Measurements from ENCODE around the gene C14orf132. TPM values are rescaled to one million over a fixed set of nuclear protein-coding genes. Genes with fewer than 3 reads are reported as not detected.

C14orf132 gene
- total RNA-seq, 3 donors from 2014 or later = 6.6 to 13.3 (median 10.8) TPM

DNA sequence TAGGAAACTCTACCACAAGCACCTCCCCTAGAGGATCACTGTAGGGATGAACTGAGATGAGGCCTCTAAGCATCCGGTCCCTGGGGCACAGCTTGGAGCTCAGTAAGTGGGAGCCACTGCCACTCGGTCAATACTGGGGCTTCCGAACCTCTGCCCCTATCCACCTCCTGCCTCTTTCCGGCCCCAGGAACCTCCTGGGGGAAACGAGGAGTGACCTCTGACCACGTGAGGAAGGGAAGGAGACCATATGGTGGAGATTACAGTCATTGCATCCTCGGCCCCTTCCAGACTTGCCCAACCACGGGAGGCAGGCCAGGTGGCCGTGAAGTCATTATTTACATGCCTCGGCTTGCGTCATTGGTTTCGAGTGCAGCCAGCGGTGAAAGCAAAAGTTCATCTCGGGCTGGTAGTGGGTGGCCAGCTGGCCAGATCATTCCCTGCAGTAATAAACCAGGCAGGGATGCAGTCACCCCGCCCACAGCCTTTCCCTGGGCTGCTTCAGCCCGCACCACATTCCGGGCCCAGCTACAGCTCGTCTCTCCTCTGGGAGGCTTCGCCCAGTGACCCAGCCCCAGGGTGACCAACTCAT, 65.4 kb downstream of the C14orf132 start:
- Histone ChIP-seq H3K9me3 (no peaks in the 10 kb centered on the region), H3K4me1 (peaks cover 0 to 2% of the 10 kb centered on the region in 2 donors), H3K27ac (peak overlapping the region; percentile 77 to 83), H3K36me3 (no peaks in the 10 kb centered on the region), H3K4me3 (peak overlapping the region in 1 of 3 donors; percentile 3), H3K27me3 (peaks cover 0 to 4% of the 10 kb centered on the region in 2 donors)
- intact Hi-C loops (cut with DNase I; ENCODE audit: low total_unique reads) = loop anchor here (10.0 kb wide), 1 partner anchor 170 kb away; no protein-coding TSS in a partner anchor
- peak; percentile 88 to 100 (median 94) for TF ChIP-seq POLR2AphosphoS5 (IDR thresholded peaks at IDR 0.05)
- peak in 2 of 3 donors; percentile 20 to 21 for TF ChIP-seq CTCF (IDR thresholded peaks at IDR 0.05)
- no peak for TF ChIP-seq POLR2A (IDR thresholded peaks at IDR 0.05)
- peak; percentile 67 to 87 for DNase-seq (ENCODE audit: low spot score in 2 of 2)

DNA sequence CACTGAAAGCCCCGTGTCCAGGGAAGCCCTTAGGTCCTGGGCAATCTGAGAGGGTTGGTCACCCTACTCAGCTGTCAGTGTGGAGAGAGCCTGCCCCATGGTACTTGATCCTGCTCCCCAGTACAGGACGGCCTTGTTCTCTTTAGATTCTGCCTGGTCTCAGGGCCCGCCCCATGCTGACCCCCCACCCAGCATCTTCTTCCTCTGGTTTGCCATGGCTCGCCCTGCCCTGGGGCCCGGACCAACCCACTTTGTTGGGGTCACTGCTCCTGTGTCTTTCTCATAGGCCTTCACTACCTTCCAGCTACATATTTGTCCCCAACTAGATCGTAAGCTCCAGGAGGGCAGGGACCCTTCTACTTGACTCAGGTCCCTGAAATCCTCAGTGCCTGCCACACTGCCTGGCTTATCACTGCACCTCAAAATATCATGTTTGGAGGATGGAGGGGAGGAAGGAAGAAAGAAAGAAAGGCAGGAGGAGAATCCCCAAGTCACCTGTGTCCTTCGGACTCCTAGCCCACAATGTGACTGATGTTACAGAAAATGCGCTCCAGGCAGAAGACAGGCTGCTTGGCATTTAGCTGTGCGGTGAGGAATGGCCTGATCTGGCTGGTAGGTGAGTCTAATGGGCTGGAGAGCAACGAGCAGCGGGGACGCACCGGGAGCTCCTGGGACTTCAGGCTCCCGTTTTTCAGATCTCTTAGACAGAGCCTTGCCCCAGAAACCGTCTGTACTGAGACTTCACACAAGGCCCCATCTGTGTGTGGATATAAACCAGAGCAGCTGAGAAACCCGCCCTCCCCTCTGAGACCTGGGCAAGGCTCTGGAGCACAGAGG, 66.1 kb downstream of the C14orf132 start:
- Histone ChIP-seq H3K36me3 (no peaks in the 10 kb centered on the region), H3K9me3 (no peaks in the 10 kb centered on the region), H3K27ac (peak overlapping the region; percentile 77 to 83), H3K4me1 (peaks cover 0 to 2% of the 10 kb centered on the region in 2 donors), H3K27me3 (peaks cover 0 to 4% of the 10 kb centered on the region in 2 donors), H3K4me3 (peak overlapping the region in 1 of 3 donors; percentile 3)
- intact Hi-C loops (cut with DNase I; ENCODE audit: low total_unique reads) = loop anchor here (10.0 kb wide), 1 partner anchor 169 kb away; no protein-coding TSS in a partner anchor
- no peak for TF ChIP-seq POLR2AphosphoS5 (IDR thresholded peaks at IDR 0.05)
- TF ChIP-seq POLR2A (IDR thresholded peaks at IDR 0.05) = no peak
- no peak for TF ChIP-seq CTCF (IDR thresholded peaks at IDR 0.05)
- no peak for DNase-seq (ENCODE audit: low spot score in 2 of 2)

DNA sequence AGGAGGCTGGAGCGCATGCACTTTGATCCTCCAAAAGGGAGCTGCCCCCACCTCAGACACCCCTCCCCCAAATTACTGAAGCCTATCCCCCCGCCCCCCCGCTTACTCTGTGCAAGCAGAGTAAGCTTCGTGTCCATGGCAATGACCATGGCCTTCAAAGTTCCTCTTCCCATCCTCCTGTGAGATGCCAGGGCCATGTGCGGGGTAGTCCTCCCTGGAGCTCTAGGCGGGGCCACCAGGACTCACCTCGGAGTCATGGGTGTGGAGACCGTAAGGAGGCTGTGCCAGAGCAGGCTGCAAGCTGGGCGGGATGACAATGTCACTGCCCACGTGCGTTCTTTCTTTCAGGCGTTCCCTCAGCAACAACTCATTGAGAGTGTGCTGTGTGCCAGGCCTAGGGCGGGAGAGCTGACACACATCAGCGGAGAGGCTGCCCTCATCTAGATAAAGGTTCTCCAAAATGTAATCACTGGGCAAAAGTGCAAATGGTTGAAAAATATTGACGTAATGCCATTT, 66.8 kb downstream of the C14orf132 start:
- intact Hi-C loops (cut with DNase I; ENCODE audit: low total_unique reads) = loop anchor here (10.0 kb wide), 1 partner anchor 169 kb away; no protein-coding TSS in a partner anchor
- DNase-seq (ENCODE audit: low spot score in 2 of 2) = peak in 1 of 2 donors; percentile 64

GRCh38 chr14:96106891-96107290, 67.7 kb downstream of the C14orf132 start:
- Histone ChIP-seq H3K27me3 (peaks cover 0 to 4% of the 10 kb centered on the region in 2 donors), H3K36me3 (no peaks in the 10 kb centered on the region), H3K4me1 (peaks cover 0 to 2% of the 10 kb centered on the region in 2 donors), H3K27ac (no peak overlapping the region), H3K9me3 (no peaks in the 10 kb centered on the region), H3K4me3 (no peak overlapping the region)
- DNase-seq (ENCODE audit: low spot score in 2 of 2) = no peak
- intact Hi-C loops (cut with DNase I; ENCODE audit: low total_unique reads) = loop anchor here (10.0 kb wide), 1 partner anchor 168 kb away; no protein-coding TSS in a partner anchor
- TF ChIP-seq CTCF (IDR thresholded peaks at IDR 0.05) = no peak
- TF ChIP-seq POLR2AphosphoS5 (IDR thresholded peaks at IDR 0.05) = no peak
- no peak for TF ChIP-seq POLR2A (IDR thresholded peaks at IDR 0.05)

More for the DNA sequence above, 66.8 kb downstream of the C14orf132 start:
- Histone ChIP-seq H3K4me1 (peaks cover 0 to 2% of the 10 kb centered on the region in 2 donors), H3K27ac (peak overlapping the region; percentile 77 to 83), H3K27me3 (peaks cover 0 to 4% of the 10 kb centered on the region in 2 donors), H3K36me3 (no peaks in the 10 kb centered on the region), H3K4me3 (no peak overlapping the region), H3K9me3 (no peaks in the 10 kb centered on the region)
- peak in 1 of 3 donors; percentile 28 for TF ChIP-seq POLR2AphosphoS5 (IDR thresholded peaks at IDR 0.05)
- no peak for TF ChIP-seq CTCF (IDR thresholded peaks at IDR 0.05)
- no peak for TF ChIP-seq POLR2A (IDR thresholded peaks at IDR 0.05)
